OCI-M1 (cell line): Measurements from ENCODE around the gene RAVER1.
"Not testable (repeated sequence)": the region's sequence is repeated elsewhere in the genome, so short reads cannot be mapped to it uniquely, and the experiment has no call there.

Experiments
- DNase-seq: peaks from one replicate; lab custom pipeline; 2025; lab: John Stamatoyannopoulos, UW

The RAVER1 gene

GRCh38 chr19:10291554-10292205, 41.6 kb downstream of the RAVER1 start:
- DNase-seq: peak; percentile 83

- peak; percentile 97 for DNase-seq
Observed at GRCh38 chr19:10290876-10291553, 42.3 kb downstream of the RAVER1 start.

GRCh38 chr19:10290357-10290875, 42.9 kb downstream of the RAVER1 start:
- peak; percentile 92 for DNase-seq

- peak; percentile 97 for DNase-seq
Observed at GRCh38 chr19:10289836-10290356, 43.4 kb downstream of the RAVER1 start, which contains the start of gene ICAM5. ICAM5 (plus strand) TSS chr19:10289952; CDS start chr19:10290044, 92 bp downstream.

- peak; percentile 100 for DNase-seq
Observed at GRCh38 chr19:10289167-10289835, 44.0 kb downstream of the RAVER1 start.

GRCh38 chr19:10288662-10289166, 44.6 kb downstream of the RAVER1 start:
- DNase-seq: peak; percentile 100

GRCh38 chr19:10286803-10287737, 46.3 kb downstream of the RAVER1 start, which contains the start of gene ICAM4:
ICAM4 (plus strand) TSS chr19:10286955; CDS start chr19:10287013, 58 bp downstream.
- DNase-seq: peak; percentile 100

GRCh38 chr19:10285393-10285792, 47.9 kb downstream of the RAVER1 start:
- DNase-seq: no peak

GRCh38 chr19:10284960-10285278, 48.4 kb downstream of the RAVER1 start:
- no peak for DNase-seq

GRCh38 chr19:10284065-10284959, 49.0 kb downstream of the RAVER1 start:
- DNase-seq: no peak

GRCh38 chr19:10283301-10284064, 49.8 kb downstream of the RAVER1 start:
- DNase-seq: no peak

GRCh38 chr19:10282043-10282442, 51.3 kb downstream of the RAVER1 start:
- DNase-seq: not testable (repeated sequence)

GRCh38 chr19:10279737-10280442, 53.4 kb downstream of the RAVER1 start:
- DNase-seq: no peak

- DNase-seq: no peak
Observed at GRCh38 chr19:10278935-10279334, 54.4 kb downstream of the RAVER1 start.

GRCh38 chr19:10277795-10278589, 55.3 kb downstream of the RAVER1 start:
- DNase-seq: no peak

- no peak for DNase-seq
Observed at GRCh38 chr19:10274589-10274988, 58.7 kb downstream of the RAVER1 start.

GRCh38 chr19:10271543-10272086, 61.7 kb downstream of the RAVER1 start:
- DNase-seq: peak; percentile 80
